HCEC 1CT (cell line): ENCODE results near the gene NTRK3.
"Not testable (repeated sequence)": the region's sequence is repeated elsewhere in the genome, so short reads cannot be mapped to it uniquely, and the experiment has no call there.

Source experiments
- DNase-seq: peaks from one replicate; pipeline ENCODE4 v3.0.0-alpha.2; 2017

The NTRK3 gene

DNA sequence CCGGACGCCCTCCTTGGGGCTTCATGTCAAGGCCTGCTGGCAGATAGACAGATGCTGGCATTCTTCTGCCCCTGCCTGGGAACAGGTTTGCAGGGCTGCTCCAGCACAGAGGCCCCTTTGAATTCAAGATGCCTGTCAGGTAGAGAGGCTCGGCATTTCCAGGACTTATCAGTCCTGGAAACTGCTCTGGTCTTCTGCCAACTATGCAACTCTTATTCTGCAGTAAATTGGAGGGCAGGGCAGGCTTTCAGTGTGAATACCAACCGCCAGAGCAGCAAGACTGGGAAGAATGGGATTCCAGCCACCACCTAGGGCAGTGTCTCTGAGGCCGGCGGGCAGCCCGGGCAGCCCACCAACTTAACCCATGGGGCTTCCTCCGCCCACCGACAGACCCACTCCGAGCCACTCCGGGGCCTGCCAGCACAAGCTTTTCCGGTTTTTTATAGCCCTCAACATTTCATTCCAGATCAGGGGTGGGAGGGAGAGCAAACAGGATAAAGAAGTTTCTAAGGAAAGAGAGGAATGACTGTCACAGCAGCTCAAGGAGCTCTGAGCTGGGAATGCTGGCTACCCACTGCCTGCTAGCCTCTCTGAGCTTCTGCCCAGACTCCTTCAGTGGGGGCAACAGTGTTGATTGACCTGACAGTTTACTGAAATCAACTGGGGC is 140.9 kb downstream of the NTRK3 start:
- no peak for DNase-seq

DNA sequence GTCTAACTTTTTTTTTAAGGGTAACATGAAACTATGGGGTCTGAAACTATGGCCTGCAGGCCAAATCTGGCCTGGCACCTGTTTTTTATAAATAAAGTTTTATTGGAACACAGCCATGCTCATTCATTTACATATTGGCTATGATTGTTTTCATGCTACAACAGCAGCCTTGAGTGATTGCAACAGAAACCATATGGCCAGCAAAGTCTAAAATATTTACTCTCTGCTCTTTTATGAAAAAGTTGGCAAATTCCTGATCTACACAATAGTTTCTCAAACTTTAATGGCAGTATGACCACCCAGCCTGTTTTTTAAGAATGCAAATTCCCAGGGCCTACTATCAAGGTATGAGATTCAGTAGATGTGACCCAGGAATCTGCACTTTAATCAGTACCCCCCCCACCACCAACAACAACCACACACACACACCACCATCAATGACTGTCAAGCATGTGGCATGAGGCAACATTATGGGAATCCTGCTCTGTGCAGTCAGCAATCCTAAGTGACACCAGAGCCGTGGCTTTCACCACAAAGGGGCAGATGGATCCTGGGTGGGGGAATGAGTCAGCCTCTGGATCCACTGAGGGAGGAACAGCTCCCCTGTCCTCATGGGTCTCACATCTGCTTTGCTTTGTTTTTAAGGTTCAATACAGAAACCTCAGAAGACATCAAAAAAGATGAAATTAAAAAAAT is 142.8 kb downstream of the NTRK3 start:
- DNase-seq: no peak

DNA sequence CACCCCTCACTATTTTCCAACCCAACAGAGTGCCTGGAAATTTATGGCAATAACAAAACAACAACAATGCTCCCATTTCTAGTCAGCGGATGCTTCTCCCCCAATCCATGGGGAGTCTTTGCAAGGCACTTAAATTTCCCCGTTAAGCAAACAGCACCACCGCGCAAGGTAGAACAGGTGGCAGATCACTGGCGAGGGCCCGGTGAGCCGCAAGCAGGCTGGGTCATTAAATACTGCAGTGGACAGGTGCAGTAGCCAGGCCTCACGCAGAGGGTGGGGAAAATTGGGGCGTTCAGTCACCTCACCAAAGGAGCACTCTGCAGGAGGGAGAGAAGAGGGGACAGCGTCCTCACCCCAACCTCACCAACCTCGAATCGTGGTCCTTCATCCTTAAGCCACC is 147.5 kb downstream of the NTRK3 start:
- no peak for DNase-seq

DNA sequence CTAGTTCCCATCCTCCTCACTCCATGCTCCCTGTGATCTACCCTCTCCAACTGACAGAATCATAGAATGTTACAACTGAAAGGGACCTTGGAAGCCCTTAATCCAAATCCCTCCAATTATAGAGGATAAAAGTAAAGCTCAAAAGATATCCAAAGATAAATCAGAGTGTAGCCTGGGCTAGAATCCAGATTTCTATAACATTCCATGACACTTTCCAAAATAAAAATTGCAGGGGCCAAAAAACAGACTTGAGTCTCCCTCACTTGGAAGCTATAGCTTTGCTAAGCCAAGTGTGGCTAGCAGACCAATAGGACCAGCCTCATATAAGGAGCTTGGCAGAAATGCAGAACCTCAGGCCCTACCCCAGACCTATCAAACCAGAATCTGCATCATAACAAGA is 148.1 kb downstream of the NTRK3 start:
- DNase-seq: no peak

DNA sequence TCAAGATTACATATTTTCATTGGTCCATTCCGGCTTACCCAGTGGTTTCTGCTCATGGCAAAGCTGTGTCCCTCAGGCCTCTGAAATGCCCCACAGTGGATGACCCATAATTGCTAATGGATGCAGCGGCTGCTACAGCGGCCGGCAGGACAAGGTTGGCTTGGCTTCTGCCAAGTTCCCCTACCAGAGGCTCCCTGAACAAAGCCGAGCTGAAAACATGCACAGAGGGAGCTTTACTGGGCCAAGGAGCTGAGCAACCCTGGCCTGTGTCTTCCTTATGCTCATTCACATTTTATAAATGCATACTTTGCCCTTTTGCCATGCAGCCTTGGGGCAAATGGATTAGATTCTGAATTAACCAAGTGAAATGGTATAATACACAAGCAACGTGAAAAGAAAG is 150.5 kb downstream of the NTRK3 start:
- DNase-seq: no peak

DNA sequence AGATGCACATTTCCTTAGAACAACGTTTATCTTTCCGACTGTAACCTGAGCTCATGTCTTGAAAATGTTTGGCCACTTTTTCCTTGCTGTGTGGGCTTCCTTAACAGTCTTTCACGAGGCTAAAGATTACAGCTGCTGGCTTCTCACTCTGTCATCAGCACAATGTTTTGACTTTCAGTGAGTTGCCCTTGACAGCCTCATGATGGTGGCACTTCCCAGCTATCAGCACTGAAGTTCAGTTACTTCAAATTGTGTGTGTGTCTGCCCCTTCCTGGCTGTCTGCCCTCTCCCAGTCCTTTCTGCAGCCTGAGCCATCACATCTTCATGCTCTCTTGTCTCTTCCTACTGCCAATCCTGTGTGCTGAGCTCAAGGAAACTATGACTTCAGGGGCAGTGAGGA is 152.2 kb downstream of the NTRK3 start:
- no peak for DNase-seq

DNA sequence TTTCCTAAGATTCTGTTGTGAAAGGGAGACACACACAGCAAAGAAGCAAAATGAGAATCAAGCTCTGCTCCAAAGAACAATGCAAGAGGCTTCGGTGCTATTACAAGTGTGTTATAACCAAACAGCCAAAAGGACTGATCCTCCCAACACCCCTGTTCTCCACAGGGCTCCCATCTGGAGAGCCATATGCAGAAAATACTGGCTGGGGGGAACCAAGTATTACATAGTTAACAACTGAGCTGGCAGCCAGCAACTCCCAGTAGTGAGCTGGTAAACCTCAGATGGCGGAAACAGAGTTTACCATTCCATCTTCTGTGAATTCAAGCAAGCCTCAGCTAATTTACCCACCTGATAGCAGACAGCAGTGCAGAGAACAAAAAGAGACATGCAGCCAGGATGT is 156.4 kb downstream of the NTRK3 start:
- DNase-seq: no peak

DNA sequence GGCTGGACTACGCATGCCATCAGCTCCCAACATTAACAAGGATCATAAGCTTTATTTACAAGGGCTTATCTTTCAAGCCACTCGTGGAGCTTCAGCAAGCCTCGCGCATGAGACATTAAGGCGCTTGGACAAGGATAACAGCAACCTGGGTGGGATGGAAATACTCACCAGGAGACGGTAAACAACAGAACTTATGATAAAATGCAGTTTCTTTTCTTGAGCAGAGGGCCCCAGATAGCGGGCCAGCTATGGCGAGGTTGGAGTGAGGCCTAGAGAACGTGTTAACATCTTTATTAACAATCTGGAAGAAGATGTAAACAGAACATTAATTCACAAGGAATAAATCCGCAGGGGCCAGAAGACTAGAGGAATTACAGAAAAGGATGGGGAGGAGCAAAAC is 158.2 kb downstream of the NTRK3 start:
- DNase-seq: no peak

DNA sequence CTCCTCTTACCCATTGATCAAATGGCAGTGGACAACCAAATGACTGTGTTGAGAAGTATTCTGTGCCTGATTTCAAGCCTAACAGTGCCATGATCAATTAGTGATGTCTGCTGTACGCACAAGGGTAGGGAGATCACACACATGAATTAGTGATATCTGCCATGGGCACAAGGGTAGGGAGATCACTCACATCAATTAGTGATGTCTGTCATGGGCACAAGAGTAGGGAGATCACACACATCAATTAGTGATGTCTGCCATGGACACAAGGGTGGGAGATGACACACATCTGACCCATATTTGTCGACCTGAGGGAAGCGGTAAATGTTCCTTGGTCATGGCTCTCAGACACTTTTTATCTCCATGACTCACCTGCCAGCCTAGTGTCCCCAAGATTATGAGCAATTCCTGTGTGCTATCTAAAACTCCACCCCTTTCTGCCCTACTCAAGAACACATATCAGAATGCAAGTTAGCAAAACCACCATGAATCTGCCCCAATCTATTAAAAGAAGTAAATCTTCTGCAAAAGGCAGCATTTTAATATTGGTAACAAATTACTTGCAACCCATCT is 165.0 kb downstream of the NTRK3 start:
- DNase-seq: no peak

DNA sequence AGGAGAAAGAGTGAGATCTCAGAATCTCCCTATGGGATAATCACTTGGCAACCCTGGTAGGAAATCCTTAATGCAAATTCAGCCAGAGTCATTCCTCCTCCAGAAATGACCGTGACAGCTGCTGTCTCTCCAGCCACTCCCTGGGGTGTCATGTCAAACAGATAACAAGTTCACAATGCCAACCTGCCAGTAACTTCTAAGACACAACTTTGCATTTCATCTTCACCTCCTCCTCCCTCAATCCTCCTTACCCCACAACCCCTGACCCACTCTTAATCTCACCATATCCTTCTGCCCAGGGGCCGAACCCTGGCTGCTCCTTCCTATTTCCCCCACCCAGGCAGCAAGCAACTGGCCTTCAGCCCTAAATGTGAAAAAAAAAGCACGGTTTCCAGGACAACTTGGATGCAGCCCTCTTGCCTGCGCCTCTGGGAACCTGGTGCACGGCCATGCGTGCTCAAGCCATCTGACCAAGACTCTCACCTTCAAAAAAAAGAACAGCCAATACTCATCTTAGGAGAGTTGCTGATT is 166.0 kb downstream of the NTRK3 start:
- no peak for DNase-seq

DNA sequence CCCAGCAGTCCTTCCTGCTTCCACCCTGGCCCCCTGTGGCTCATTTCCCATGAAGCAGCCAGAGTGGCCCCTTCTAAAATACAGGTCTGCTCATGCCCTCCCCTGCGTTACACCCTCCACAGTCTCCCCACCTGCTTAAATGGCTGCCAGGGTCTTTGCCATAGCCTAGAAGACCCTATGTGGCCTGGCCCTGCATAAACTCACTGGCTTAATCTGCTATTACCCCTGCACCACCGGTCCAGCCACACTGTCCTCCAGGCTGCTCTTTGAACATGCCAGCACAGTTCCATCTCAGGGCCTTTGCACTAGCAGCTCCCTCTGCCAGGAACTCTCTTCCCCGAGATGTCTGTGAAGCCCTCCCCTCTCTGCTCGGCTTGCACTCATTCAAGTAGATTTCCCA is 166.8 kb downstream of the NTRK3 start:
- no peak for DNase-seq

DNA sequence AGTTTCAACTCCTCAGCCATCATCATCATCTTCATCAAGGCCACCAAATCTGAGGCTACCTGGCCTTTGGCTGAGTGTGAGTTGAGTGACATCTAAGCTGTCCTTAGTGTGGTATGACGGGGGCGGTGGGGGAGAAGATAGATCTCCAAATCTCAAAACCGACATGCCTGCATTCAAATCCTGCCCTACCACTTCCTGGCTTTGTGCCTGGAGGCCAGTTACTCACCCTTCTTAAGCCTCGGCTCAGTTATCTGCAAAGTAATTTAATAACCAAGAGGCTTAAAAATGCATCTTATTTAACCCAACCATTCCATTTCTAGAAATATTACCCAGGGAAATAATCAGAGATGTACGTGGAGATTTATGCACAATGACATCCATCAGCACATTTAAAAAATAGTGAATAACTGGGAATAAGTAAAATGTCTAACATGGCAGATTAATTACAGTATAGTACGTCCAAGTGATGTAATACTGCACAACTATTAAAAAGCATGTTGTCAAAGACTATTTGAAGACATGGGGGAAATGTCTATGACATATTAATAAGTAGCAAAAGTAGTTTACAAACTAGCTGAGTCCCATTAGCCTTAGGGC is 167.4 kb downstream of the NTRK3 start:
- DNase-seq: no peak

DNA sequence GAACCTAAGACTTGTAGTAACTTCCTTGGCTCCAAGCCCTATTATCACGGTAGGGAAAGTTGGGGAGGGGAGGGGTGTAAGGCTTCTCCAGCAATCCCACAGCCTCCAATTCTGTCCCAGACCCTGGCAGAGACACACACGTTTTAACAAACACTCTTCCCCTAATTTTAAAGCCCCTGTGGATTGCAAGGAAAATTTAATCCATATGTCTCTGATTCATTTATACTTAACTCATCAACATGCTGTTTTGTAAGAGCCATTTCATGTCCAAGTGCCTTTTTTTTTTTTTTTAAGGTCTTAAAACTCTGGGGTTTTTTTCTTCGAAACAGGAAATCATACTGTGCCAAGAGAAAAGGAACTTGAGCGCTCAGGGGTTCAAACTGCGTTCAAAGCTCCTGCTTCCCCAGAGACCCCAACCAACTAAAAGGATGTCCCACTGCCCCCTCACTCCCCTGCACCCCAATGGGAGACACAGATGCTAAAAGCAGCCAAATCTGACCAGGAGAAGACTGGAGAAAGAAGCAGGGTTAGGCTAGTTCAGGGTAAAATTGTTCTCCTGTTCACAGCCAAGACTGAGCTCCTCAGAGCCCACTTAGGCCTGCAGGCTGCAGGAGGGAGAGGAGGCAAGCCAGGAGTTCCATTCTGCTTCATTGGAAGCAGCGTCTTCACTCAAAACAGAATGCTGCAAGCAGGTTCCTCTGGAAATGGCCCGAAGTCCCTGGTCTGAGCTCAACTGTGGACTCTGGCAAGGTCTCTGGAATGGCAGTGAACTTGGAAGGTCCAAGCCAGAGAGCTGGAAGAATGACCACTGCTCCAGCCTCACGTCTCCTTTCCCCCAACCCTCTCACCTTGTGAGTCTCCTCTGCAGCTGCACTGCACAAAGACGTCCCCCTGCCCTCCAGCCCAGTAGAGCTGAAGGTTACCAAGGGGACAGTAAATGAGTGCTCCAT is 172.5 kb downstream of the NTRK3 start:
- DNase-seq: no peak

DNA sequence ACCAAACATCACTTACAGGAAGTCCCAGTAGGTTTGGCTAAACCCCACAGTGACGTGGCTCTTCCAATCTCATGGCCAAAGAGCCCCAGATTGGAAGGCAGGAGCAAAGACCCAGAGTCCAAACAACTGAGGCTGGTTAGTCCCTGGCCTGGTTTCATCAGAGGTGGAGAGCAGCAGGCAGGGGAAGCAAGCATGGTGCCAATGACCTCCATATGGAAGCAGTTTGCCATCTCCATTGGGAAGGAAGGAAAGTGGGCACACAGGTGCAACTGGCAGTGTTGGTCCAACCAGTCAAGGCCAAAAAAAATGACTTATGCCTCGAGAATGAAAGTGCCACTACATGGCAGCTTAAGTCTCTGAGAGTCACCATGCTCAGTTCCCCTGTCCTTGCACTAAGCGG is 175.9 kb downstream of the NTRK3 start:
- no peak for DNase-seq

DNA sequence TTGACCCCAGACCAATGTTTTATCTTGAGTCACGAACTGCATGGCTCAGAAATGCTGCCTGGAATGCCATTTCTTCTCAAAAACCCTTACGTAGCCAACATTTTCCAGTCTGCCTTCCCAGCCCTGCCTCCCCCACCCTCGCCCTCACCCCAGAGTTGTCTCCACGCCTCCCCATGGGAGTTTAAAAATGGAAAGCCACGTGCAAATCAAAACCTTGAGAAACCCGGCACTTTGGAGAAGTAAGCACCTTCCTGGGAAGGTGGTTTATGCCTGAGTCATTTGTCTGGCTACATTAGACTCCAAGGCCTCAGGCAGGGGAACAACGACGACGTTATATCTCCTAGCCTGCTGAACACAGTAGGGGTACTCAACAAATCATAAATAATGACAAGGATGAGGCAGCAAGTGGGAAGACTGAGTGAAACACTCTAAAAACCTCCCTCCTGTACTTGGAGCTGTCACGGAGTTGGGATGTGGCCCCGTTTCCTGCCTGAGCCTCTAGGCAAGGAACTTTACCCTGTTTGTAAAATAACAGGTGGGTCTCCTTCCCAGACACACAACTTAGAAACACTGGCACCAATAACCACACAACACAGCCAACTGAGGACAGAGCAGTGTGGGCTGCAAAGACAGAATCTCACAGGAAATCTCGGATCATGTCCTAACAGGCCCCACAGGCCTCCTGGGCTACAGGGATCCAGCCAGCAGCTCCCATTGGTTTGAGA is 179.1 kb downstream of the NTRK3 start:
- DNase-seq: no peak

DNA sequence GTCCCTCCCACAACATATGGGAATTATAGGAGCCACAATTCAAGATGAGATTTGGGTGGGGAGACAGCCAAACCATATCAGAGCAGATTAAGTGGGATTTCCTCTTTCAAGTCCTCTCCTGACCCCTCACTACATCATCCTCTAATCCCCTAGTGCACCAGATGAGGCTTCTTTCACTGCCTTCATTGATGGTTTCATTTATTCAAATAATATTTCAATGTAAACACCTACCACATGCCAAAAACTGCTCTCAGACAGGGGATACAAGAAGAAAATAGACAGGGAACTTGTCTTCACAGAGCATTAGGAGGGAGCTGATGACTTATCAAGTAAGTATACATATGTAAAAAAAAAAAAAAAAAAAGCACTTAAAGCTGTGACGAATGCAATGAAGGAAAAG is 180.2 kb downstream of the NTRK3 start:
- no peak for DNase-seq

DNA sequence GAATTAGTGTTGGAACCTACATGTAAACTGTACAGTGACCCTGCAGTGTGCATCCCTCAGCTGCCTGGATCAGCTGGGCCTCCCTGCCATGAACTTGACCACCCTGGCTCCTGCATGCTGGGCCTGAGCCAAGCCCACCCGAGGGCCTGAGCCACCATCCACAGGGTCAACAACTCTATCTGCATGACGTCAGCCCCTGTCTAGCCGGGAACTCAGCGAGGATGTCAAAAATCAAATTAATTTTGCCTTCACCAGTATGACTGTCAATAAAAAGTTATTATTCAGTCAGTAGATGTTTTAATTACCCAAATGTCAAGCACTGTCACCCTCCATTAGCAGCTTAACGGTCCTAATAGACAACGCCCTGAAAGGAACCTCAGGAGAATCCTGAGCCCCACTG is 181.4 kb downstream of the NTRK3 start:
- DNase-seq: no peak

DNA sequence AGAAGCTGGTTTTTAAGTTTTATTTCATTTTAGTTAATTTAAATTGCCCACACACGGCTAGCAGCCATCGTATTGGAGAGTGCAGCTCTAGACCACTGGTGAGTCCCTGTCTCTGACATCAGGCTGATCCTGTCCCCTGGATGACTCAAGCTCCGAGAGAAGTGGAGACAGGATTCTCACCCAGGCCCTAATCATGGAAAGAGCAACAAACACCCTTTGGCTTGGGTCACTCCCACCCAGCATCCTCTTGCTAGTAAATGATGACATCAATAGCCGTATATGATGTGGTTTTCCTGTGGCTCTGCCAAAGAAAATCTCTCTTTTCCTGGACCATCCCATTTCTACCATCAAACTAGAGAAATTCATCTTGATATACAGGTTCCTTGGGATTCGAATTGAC is 182.2 kb downstream of the NTRK3 start:
- DNase-seq: no peak

DNA sequence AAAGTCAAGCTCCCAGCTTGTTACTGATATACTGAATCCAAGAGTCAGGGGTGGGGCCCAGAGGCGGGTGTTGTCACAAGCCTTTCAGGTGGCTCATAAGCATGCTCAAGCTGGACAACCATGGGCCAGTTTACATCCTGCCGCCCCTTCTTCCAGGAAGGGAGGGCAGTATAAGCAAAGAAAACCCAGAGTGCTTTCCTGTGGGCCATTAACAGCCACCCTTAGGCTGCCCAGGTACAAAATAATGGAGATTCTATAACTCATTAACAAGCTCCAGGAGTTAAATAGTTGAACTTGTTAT is 183.2 kb downstream of the NTRK3 start:
- no peak for DNase-seq

DNA sequence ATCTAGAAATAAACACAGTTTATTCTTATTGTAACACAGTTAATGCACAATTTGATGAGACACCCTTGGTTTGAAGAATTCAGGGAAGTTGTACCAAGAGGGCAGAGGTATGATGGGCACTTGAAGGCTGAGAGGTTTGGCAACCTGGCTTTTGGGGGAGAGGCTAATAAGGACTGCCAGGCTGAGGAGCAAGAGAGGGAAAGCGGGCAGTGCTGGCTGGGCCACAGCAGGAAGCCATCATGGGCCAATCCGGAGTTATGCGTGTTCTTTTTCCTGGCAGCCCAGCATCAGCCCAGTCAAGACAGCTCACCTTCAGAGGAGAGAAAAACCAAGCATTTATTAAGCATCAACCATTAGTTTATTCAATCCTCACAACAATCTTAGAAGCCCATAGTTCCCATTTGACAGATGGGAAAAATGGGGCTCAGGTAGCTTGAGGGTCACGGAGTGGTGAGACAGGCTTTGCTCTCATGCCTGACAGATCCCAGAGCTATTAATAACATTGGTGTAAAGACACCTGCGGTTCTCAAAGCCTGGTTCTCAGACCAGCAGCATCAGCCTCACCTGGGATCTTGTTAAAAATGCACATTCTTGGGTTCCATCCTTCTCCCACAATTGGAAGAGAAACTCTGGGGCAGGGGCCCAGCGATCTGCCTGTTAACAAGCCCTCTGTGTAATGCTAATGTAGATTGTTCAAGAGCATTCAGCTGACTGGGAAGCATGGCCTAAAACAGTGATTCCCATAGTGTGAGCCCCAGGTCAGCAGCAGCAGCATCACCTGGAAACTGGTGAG is 183.7 kb downstream of the NTRK3 start:
- DNase-seq: no peak

DNA sequence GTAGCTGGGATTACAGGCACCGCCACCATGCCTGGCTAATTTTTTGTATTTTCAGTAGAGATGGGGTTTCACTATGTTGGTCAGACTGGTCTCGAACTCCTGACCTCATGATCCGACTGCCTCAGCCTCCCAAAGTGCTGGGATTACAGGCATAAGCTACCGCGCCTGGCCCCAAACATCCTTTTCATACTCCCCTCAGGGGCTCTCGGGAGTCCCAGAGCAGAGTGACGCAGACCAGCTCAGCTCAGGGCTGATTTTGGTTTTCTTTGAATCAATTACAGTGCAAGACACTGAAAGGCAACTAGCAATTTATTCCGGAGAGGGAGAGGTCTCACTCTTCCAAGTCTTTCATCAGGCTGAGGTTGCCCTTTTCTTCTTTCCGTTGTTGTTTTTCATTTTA is 184.4 kb downstream of the NTRK3 start:
- DNase-seq: not testable (repeated sequence)
